C4-2B (cell line): ENCODE measurements around the gene LIMCH1.

ENCODE experiments used
- H3K27ac ChIP-seq: fragments of 450-650 bp; 2 replicates; pipeline ENCODE4 v1.5.1; 2017
- CTCF ChIP-seq: fragments of 450-650 bp; conservative IDR thresholded peaks from 2 replicates; pipeline ENCODE4 v1.5.1; 2017; ENCODE audit warnings: mild to moderate bottlenecking
- ZFX ChIP-seq: fragments of 450-650 bp; IDR thresholded peaks from 2 replicates; pipeline ENCODE4 v1.6.1; 2017

Gene LIMCH1

GRCh38 chr4:41517747-41518146 is 20.2 kb upstream of the LIMCH1 start:
- no peak overlapping the region for H3K27ac ChIP-seq
- TF ChIP-seq ZFX: no peak
- TF ChIP-seq CTCF: no peak

- no peak overlapping the region for H3K27ac ChIP-seq
- TF ChIP-seq CTCF (no peak), ZFX (no peak)
These were observed 13.5 kb upstream of the LIMCH1 start for GRCh38 chr4:41524425-41524824.

GRCh38 chr4:41525129-41525528 is 12.8 kb upstream of the LIMCH1 start:
- no peak overlapping the region for H3K27ac ChIP-seq
- TF ChIP-seq ZFX (no peak), CTCF (no peak)

- TF ChIP-seq ZFX: no peak
- TF ChIP-seq CTCF: no peak
- H3K27ac ChIP-seq: no peak overlapping the region
These were observed 11.3 kb upstream of the LIMCH1 start for GRCh38 chr4:41526628-41527027.

GRCh38 chr4:41528512-41529205 is 9.3 kb upstream of the LIMCH1 start:
- no peak for TF ChIP-seq ZFX
- TF ChIP-seq CTCF: no peak
- H3K27ac ChIP-seq: no peak overlapping the region; the same call in 1 of the 2 replicates

GRCh38 chr4:41530741-41531140 is 7.2 kb upstream of the LIMCH1 start:
- TF ChIP-seq ZFX (no peak), CTCF (no peak)
- no peak overlapping the region; the same call in 1 of the 2 replicates for H3K27ac ChIP-seq

GRCh38 chr4:41532336-41532735 is 5.6 kb upstream of the LIMCH1 start:
- H3K27ac ChIP-seq: peak overlapping the region; percentile 43; the same call in 1 of the 2 replicates
- no peak for TF ChIP-seq ZFX

- peak overlapping the region; percentile 43; the same call in 1 of the 2 replicates for H3K27ac ChIP-seq
- TF ChIP-seq ZFX (no peak), CTCF (no peak)
These were observed 5.1 kb upstream of the LIMCH1 start for GRCh38 chr4:41532882-41533281.
